Thymus (tissue), 11 donors: Measurements from ENCODE around the gene TANGO6. TPM values are rescaled to one million over a fixed set of nuclear protein-coding genes. Genes with fewer than 3 reads are reported as not detected.

Experiments
- DNase-seq, 9 donors: peaks; one replicate each; pipeline ENCODE4 v3.0.0-alpha.2; 2013; ENCODE audit warnings: low spot score in 9 of 9, low read depth in 6 of 9, missing footprints in 1 of 9
- H3K27ac ChIP-seq, 2 donors: one replicate each; pipeline ENCODE4 v1.5.1; 2013; ENCODE audit warnings: control low read depth in 1 of 2, low read depth in 1 of 2, low read length in 1 of 2, mild to moderate bottlenecking in 1 of 2, moderate library complexity in 1 of 2
- H3K27me3 ChIP-seq, 2 donors: one replicate each; pipeline ENCODE4 v1.5.1; 2013; ENCODE audit warnings: low read length in 1 of 2; ENCODE audit not compliant: control insufficient read depth in 2 of 2, insufficient read depth in 1 of 2
- H3K36me3 ChIP-seq, 2 donors: one replicate each; pipeline ENCODE4 v1.5.1; 2013; ENCODE audit warnings: low read length in 1 of 2, mild to moderate bottlenecking in 1 of 2, moderate library complexity in 1 of 2; ENCODE audit not compliant: control insufficient read depth in 2 of 2, insufficient read depth in 2 of 2
- H3K4me1 ChIP-seq, 2 donors: one replicate each; pipeline ENCODE4 v1.5.1; 2013; ENCODE audit warnings: low read length in 2 of 2; ENCODE audit not compliant: control insufficient read depth in 2 of 2, insufficient read depth in 2 of 2
- H3K4me3 ChIP-seq, 2 donors: one replicate each; pipeline ENCODE4 v1.5.1; 2013; ENCODE audit warnings: low read length in 2 of 2, control low read depth in 1 of 2, mild to moderate bottlenecking in 1 of 2
- H3K9me3 ChIP-seq, 2 donors: one replicate each; pipeline ENCODE4 v1.5.1; 2013; ENCODE audit warnings: low read length in 1 of 2, mild to moderate bottlenecking in 1 of 2; ENCODE audit not compliant: control insufficient read depth in 2 of 2, insufficient read depth in 1 of 2
- WGBS: extraction: QIAGEN DNeasy Blood & Tissue Kit; methylation state at CpG from one replicate; pipeline ENCODE4 v1.1.7; 2013; 5-methylcytosine and 5-hydroxymethylcytosine counted together
- polyA plus RNA-seq: library from polyadenylated mRNA; stranded (reverse); fragments of 200-250 nt; gene quantifications from one replicate; pipeline ENCODE4 v1.2.3, GENCODE V29; 2013
- total RNA-seq: library from RNA; stranded (reverse); fragments of 120-200 nt; gene quantifications from one replicate; pipeline ENCODE4 v1.2.4, GENCODE V29; 2013
- donor health status: healthy.

TANGO6 gene
- total and polyA plus RNA-seq, 2 donors: 3.2 to 9.1 TPM

DNA sequence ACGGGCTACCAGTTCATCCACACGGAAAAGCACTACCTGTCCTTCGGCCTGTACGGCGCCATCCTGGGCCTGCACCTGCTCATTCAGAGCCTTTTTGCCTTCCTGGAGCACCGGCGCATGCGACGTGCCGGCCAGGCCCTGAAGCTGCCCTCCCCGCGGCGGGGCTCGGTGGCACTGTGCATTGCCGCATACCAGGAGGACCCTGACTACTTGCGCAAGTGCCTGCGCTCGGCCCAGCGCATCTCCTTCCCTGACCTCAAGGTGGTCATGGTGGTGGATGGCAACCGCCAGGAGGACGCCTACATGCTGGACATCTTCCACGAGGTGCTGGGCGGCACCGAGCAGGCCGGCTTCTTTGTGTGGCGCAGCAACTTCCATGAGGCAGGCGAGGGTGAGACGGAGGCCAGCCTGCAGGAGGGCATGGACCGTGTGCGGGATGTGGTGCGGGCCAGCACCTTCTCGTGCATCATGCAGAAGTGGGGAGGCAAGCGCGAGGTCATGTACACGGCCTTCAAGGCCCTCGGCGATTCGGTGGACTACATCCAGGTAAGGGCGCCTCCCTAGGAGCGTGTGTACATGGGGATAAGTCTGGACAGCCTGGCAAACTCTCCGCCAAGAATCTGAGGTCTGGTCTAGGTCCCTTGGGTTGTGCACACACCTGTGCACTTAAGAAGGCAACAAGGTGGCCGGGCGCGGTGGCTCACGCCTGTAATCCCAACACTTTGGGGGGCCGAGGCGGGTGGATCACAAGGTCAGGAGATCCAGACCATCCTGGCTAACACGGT lies 266.3 kb downstream of the TANGO6 start:
- 98% methylated on average over 48 of the region's 48 CpGs for WGBS
- Histone ChIP-seq H3K27me3 (peaks cover 36 to 48% of the 10 kb centered on the region in 2 donors), H3K27ac (no peak overlapping the region), H3K4me1 (peaks cover 10 to 35% of the 10 kb centered on the region in 2 donors), H3K36me3 (peaks cover 10 to 20% of the 10 kb centered on the region in 2 donors), H3K4me3 (no peak overlapping the region), H3K9me3 (no peaks in the 10 kb centered on the region)
- DNase-seq: no peak

DNA sequence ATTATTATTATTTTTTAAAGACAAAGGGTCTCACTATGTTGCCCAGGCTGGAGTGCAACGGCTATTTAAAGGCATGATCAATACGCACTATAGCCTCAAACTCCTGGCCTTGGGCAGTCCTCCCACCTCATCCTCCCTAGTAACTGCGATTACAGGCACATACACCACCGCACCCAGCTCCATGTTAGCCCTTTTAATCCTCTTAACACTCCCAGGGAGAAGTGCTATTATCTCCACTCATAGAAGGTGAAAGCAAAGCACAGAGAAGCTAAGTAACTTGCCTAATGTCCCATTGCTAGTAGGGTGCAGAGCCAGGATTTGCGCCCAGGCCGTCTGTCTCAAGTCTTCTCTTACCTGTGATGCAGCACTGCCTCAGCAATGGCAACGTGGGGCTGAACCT lies 267.1 kb downstream of the TANGO6 start:
- Histone ChIP-seq H3K27me3 (peaks cover 29 to 41% of the 10 kb centered on the region in 2 donors), H3K4me3 (no peak overlapping the region), H3K9me3 (no peaks in the 10 kb centered on the region), H3K4me1 (peaks cover 15 to 40% of the 10 kb centered on the region in 2 donors), H3K36me3 (peaks cover 17 to 22% of the 10 kb centered on the region in 2 donors), H3K27ac (no peak overlapping the region)
- WGBS: 98% methylated on average over 7 of the region's 7 CpGs
- DNase-seq: no peak

DNA sequence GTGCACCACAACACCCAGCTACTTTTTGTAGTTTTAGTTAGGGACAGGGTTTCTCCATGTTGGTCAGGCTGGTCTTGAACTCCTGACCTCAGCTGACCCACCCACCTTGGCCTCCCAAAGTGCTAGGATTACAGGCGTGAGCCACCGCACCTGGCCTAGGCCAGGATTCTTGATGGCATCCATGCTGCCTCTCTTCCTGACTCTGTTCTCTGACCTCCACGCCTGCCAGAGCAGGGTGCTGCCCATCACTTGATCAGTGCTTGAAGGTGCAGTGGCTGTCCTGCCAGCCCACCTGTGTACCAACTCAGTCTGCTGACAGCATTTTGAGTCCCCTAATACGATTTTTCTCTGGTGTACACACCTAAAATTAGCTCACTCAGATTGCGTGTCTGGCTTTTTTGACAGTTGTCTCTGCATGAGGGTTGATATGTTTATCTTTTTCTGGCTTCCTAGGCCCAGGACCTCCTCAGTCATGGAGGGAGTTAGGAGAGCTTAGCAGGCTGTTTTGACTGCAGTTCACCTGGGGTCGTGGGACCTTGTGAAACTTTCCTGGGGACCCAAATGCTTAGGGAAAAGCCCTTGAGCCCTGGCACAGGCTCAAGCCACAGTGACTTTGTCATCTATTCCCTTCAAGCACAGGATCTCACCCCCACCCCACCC lies 268.0 kb downstream of the TANGO6 start:
- 90% methylated on average over 6 of the region's 6 CpGs for WGBS
- H3K27me3 ChIP-seq: peaks cover 19 to 34% of the 10 kb centered on the region in 2 donors
- no peak overlapping the region for H3K27ac ChIP-seq
- H3K9me3 ChIP-seq: no peaks in the 10 kb centered on the region
- H3K4me3 ChIP-seq: no peak overlapping the region
- DNase-seq: no peak
- peaks cover 15 to 45% of the 10 kb centered on the region in 2 donors for H3K4me1 ChIP-seq
- H3K36me3 ChIP-seq: peaks cover 22% of the 10 kb centered on the region in 2 donors

DNA sequence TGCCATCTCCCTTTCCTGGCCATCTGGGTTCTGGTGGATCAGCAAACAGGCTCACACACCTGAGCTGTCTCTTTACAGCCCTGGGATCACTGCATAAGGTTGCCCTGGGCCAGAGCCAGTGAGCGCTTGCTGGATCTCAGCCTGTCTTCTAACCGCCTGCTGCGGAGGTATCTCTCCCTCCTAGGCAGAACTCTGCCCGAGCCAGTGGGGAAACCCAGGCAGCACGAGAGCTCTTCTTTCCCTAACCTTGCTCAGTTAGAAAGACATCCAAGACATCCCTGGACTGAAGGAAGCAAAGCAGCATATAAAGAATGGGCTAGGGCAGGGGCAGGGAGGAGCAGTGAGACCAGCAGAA lies 268.5 kb downstream of the TANGO6 start:
- Histone ChIP-seq H3K27me3 (peaks cover 15 to 29% of the 10 kb centered on the region in 2 donors), H3K27ac (no peak overlapping the region), H3K4me3 (no peak overlapping the region), H3K9me3 (no peaks in the 10 kb centered on the region), H3K4me1 (peaks cover 17 to 45% of the 10 kb centered on the region in 2 donors), H3K36me3 (peaks cover 22% of the 10 kb centered on the region in 2 donors)
- DNase-seq: no peak
- 95% methylated on average over 5 of the region's 5 CpGs for WGBS

DNA sequence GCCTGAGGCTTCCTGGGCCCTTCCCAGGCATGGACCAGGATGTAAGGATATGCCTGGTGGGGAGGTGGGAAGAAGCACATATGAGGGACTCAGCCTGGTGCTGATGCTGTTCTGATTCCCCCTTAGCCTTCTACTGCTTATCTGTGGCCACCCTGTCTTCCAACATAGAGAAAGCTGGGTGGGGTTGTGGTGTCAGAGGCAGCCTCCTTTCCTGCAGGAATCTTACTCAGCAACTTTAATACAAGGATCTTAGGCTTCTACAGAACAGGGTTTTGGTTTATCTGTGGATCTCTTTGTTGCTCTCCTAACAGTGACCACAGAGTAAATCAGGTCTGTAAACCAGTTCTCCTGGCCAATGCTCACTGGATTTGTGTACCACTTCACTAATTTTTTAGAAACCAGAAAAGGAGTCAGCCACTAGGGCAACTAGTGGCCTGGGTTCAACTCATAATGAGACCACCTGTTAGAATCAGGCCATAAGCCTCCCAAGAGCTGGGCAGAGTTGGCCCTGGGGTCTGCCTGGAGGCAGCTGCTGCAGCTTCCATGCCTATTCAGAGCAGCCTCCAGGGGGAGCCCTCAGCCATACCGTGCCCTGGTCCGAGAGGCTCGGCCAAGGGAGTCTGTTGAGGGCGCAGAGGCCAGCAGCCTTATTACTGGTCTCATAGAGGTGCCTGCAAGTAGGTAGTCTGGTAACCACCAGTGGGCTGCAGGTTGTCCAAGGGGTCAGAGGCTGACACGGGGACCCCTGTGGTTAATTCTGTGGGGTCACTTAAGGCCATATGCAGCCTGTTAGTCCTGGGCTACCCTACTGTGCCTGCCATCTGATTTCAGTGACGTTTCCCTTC lies 269.2 kb downstream of the TANGO6 start:
- H3K27me3 ChIP-seq: peaks cover 8 to 22% of the 10 kb centered on the region in 2 donors
- peaks cover 22 to 43% of the 10 kb centered on the region in 2 donors for H3K4me1 ChIP-seq
- no peak overlapping the region for H3K4me3 ChIP-seq
- peaks cover 22% of the 10 kb centered on the region in 2 donors for H3K36me3 ChIP-seq
- 74% methylated on average over 6 of the region's 6 CpGs for WGBS
- H3K27ac ChIP-seq: no peak overlapping the region
- peak in 1 of 9 donors; percentile 44 for DNase-seq
- no peaks in the 10 kb centered on the region for H3K9me3 ChIP-seq

DNA sequence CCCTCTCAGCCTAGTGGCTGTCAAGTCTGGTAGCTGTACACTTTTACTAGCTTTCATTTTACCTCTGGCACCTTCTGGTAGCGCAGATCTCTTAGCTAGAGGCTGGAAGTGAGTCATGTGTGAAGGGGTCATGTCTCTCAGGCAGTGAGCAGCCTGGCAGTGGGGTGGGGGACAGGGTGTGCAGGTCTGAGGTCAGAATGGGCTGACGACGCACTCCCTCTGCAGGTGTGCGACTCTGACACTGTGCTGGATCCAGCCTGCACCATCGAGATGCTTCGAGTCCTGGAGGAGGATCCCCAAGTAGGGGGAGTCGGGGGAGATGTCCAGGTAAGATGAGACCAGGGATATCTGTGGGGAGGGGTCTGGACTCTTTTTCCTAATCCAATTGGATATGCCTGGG lies 269.9 kb downstream of the TANGO6 start:
- WGBS: 94% methylated on average over 7 of the region's 7 CpGs
- Histone ChIP-seq H3K9me3 (no peaks in the 10 kb centered on the region), H3K27me3 (peaks cover 3 to 15% of the 10 kb centered on the region in 2 donors), H3K36me3 (peaks cover 24 to 30% of the 10 kb centered on the region in 2 donors), H3K4me3 (no peak overlapping the region), H3K27ac (no peak overlapping the region), H3K4me1 (peaks cover 27 to 43% of the 10 kb centered on the region in 2 donors)
- DNase-seq: no peak

DNA sequence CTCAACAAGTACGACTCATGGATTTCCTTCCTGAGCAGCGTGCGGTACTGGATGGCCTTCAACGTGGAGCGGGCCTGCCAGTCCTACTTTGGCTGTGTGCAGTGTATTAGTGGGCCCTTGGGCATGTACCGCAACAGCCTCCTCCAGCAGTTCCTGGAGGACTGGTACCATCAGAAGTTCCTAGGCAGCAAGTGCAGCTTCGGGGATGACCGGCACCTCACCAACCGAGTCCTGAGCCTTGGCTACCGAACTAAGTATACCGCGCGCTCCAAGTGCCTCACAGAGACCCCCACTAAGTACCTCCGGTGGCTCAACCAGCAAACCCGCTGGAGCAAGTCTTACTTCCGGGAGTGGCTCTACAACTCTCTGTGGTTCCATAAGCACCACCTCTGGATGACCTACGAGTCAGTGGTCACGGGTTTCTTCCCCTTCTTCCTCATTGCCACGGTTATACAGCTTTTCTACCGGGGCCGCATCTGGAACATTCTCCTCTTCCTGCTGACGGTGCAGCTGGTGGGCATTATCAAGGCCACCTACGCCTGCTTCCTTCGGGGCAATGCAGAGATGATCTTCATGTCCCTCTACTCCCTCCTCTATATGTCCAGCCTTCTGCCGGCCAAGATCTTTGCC lies 271.1 kb downstream of the TANGO6 start:
- H3K9me3 ChIP-seq: no peaks in the 10 kb centered on the region
- H3K4me3 ChIP-seq: no peak overlapping the region
- H3K36me3 ChIP-seq: peaks cover 33 to 42% of the 10 kb centered on the region in 2 donors
- H3K27me3 ChIP-seq: peaks cover 0 to 3% of the 10 kb centered on the region in 2 donors
- no peak for DNase-seq
- 98% methylated on average over 25 of the region's 25 CpGs for WGBS
- no peak overlapping the region for H3K27ac ChIP-seq
- peaks cover 27 to 42% of the 10 kb centered on the region in 2 donors for H3K4me1 ChIP-seq

DNA sequence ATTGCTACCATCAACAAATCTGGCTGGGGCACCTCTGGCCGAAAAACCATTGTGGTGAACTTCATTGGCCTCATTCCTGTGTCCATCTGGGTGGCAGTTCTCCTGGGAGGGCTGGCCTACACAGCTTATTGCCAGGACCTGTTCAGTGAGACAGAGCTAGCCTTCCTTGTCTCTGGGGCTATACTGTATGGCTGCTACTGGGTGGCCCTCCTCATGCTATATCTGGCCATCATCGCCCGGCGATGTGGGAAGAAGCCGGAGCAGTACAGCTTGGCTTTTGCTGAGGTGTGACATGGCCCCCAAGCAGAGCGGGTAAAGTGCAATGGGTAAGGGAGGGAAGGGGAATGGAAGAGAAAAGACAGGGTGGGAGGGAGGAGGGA lies 271.6 kb downstream of the TANGO6 start:
- DNase-seq: no peak
- peaks cover 27 to 42% of the 10 kb centered on the region in 2 donors for H3K4me1 ChIP-seq
- H3K36me3 ChIP-seq: peaks cover 35 to 47% of the 10 kb centered on the region in 2 donors
- H3K27ac ChIP-seq: no peak overlapping the region
- no peak overlapping the region for H3K4me3 ChIP-seq
- WGBS: 98% methylated on average over 6 of the region's 6 CpGs
- H3K9me3 ChIP-seq: no peaks in the 10 kb centered on the region
- H3K27me3 ChIP-seq: no peaks in the 10 kb centered on the region
